NCI-H2081 (cell line): ENCODE measurements around the gene ULBP1.
A peak's percentile ranks its signal among the peaks of the same experiment; 100 is the strongest.
"Not testable (repeated sequence)": the region's sequence is repeated elsewhere in the genome, so short reads cannot be mapped to it uniquely, and the experiment has no call there.

ENCODE experiments used
- DNase-seq, 2 experiments: peaks; one replicate each; lab custom pipeline; 2025; lab: John Stamatoyannopoulos, UW

The ULBP1 gene

DNA sequence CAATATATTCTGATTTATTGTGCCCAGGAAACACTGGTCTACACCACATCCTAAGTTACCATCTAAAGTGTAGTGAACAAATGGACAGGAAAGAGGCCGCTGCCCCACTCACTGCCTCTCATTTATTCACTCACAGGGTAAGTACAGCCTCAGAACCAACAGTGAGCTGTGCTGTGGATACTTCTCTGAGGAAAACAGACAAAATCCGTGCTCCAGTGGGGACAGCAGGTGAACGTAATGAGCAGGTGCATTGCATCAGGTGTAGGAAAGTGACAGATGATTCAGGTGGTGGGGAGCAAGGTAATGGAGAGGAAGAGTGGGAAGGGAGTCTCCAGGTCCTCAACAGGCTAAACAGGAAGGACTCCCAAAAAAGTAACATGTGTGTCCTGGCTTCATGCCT lies 30.3 kb upstream of the ULBP1 start:
- no peak for DNase-seq

DNA sequence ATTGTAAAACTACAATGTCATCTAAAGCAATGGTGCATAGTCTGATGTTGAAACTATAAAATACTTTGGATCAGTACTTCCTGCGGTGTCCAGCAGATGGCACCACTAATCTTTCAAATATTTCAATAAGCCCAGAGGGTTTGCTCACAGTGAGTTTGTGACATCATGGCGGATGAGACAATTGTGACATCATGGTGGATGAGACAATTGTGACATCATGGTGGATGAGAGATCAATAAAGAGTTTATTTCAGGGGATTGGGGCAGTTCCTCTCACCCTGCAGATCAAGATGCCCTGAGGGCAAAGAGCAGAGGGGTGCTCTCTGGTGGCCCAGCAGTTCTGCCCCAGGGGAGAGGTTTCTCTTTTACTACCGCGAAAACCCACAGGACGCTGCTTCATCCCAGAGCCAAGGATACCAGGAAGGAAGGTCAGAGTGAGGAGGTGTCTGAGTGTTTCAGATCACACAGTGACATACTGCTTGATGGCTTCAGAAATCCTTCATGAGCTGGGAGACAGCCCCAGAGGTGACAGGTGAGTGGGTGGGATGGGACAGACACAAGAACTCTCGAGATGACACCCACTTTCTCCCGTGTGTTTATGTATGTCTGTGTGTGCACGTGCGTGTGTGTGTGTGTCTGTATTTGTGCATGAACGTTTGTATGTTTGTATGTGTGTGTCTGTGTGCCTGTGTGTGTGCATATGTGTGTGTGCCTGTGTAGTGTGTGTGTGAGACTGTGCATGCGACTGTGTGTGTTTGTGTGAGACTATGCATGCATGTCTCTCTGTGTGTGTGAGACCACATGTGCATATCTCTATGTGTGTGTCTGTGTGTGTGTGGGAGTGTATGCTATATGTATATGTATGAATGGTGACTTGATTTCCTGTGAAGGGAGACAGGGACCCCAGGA lies 29.2 kb upstream of the ULBP1 start:
- peak; percentile 40 to 56 for DNase-seq

DNA sequence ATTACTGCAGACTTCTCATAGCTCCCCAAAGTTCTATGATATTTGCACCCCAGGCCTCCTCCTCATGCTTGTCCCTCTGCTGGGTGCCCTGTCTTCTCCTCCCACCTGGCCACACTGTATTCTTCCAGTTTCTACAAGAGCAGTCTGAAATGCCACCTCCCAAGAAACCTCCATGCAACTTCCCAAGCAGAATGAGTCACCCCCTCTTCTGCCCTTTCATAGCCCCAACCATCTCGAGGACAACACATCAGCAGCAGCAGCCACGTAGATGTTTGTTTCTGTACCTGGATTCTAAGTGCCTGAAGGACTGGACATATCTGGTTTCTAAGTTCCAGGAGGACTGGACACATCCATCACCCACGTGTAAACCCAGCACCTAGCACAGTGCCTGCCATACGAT lies 28.5 kb upstream of the ULBP1 start:
- DNase-seq: no peak

DNA sequence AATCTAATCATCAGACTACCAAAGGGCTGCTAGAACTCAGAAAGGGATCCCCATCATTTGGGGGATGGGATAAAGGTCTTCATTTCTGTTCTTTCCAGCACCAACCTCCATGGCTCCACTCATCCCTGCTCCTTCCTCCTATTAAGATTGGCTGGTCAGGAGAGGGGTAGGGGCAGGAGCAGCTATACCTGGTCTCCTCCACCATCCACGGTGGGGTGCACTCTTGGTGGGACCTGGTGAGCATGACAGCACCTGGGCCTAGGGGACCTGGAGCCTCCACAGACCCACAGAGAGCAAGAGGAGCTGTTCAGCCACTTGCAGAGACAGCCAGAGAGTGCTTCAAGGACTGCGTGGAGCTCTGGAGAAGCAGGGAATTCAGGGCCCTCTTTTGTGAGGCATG lies 28.1 kb upstream of the ULBP1 start:
- DNase-seq: no peak

DNA sequence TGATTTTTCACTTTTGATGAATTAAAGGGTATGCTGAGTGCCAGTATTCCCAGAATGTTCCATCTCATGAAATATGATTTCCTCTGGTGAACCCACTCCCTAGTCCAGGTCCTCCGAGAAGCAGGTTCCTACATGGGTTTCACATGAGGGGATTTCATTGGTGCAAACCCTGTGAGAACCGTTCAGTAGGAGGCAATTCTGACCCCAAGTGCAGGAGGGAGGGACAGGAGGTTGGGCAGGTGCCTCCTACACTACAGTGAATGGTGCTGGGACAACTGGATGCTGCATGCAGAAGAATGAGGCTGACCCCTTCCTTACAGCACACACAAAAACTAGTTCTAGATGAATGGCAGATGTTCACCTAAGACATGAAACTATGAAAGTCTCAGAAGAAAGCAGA lies 27.0 kb upstream of the ULBP1 start:
- no peak for DNase-seq

DNA sequence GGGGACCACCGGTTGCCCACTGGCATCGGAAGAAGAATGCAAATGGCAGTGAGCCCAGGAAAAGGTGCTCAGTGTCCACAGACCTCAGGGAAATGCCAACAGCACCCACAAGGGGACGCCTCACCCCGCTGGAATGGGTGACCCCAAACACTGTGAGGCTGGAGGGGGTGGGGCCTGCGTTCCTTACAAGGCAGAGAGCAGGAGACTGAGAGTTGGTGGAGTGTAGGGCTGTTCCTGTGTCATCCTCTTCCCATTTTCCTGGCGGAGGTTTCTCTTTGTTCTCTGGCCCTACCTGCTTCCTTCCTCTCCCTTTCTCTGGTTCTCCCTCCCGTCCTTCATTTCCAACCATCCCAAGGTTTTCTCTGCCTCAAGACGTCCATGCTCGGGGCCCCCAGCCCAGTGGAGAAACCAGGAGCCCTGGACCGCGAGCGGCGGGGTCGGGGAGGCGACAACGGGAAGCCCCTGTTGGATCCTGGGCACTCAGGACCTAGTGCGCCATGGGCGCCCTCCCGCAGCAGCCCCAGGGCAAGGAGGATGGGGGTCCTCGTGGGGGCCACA lies 25.7 kb upstream of the ULBP1 start:
- not testable (repeated sequence) for DNase-seq

DNA sequence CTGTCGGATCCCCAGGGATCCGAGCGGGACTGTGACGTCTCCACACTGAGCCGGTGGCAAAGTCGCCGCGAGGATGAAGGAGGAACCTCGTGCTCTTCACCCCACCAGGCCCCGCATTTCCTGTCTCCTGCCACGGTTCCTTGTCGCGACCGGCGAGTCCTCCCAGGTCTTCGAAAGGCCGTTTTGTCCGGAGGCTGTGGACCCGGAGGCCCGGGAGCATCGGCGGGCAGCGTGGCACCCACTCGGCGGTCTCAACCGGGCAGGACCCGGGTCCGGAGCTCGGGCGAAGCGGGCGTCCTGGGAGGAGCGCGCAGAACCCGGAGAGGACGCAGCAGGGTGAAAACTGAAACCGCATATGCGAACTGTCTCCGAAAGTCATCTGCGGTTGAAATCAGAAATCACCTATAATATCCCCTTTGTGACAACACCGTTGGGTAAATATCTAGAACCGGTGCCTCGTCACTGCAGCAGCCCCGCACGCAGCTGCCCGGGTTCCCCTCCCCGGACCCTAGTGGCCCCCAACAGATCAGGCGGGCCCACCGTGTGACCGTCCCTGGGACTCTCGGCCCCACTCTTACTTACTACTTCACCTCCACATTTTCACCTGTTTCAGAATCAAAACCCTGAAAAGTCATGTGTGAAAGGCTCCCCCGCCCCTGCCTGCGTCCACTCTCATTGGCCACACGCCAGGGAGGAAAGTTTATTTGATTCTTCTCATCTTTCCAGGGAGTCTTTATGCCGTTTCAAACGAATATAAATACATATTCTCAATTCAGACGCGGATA lies 25.0 kb upstream of the ULBP1 start:
- no peak for DNase-seq

DNA sequence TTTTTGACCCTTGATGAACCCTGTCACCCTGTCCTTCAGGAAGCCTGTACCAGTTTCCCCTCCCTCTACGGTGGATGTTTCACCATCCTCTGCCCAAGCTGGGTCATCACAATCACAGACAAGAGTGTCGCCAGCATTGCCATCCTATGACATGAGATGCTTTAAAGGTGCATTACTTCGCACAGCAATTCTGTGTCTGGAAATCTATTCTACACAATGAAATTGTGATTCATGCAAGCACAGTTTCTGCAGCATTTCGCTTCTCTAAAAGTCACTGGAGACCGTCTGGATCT lies 24.4 kb upstream of the ULBP1 start:
- DNase-seq: no peak

DNA sequence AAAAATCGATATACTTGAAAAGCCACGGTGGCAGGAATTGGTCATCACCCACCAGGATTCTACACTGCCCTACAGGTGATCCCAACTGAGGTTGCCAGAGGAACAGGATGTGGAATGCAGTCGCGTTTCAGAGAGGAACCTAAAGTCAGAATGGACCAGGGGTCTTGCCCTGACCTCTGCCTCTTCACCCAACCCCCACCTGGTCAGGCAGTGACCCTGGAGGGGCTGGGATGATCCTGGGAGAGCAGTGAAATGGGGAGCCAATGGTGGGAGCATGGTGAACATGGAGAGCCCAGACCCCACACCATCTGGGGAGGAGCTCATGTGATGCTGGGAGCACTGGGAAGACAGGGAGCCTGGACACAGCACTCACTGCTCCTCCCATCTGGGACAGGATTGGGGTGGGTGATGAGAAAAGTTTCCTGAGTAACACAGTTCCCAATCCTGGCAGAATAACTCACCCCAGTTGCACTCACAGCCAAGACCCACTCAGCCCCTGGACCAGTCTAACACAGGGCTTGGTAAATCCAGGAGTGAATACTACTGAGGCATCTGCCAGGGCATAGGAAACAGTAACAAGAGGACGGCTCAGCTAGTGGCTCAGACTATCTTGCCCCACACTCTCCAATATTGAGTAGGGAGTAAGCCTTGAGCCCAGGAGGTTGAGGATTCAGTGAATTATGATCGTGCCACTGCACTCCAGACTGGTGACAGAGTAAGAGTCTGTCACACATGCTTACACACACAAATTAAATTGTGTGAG lies 23.7 kb upstream of the ULBP1 start:
- no peak for DNase-seq

DNA sequence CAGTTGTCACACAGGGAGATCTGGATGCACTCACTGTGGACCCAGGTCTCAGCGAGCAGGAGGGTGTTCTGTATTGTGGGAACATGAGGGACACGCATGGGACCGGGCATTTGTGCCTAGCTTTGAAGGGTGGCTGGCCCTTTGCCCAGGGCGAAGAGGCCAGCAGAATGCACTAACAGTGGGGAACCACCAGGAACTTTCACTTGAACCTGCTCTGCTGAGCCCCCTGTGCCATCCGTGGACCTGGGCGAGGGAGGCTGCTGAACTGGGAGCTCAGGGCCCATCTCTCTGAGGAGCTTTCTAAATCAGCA lies 23.1 kb upstream of the ULBP1 start:
- no peak for DNase-seq

DNA sequence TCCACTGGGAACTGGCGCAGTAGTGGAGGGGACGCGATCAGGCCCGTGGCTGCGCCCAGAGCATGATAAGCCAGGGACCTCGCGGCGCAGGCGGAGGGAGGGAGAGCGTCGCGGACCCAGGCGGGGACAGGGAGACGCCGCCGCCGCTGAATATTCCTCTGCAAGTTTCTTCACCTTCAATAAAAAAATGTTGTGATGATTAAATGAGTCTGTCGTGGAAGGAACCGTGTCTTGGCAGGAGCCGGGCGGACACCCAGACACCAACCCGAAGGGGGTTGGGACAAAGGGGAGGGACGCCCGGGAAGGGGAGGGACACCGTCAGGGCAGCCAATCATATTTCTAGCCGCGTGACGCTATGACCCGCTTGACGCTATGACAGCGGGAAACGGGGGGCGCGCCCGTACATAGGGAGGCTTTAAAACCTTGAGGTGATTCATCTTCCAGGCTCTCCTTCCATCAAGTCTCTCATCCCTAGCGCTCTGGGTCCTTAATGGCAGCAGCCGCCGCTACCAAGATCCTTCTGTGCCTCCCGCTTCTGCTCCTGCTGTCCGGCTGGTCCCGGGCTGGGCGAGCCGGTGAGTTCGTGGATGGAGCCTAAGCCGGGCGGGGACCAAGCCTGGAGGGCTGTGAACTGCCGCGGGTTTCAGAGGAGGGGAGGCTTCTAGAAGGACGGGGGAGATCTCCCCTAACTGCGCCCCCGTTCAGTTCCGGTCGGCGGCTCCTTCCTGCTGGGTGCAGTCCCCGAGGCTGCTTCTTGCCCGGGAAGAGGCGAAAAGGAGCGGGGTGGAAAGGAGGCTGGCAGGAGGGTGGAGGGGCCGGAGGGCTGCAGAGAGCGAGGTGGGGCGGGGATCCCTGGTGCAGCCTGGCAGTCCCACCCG lies 21.9 kb upstream of the ULBP1 start, which contains the start of gene ULBP2:
Gene ULBP2, plus strand, starts transcription at position 432 of the 878 bp plus-strand sequence. Its CDS starts 59 bp downstream, at position 491.
- peak; percentile 65 to 79 for DNase-seq

DNA sequence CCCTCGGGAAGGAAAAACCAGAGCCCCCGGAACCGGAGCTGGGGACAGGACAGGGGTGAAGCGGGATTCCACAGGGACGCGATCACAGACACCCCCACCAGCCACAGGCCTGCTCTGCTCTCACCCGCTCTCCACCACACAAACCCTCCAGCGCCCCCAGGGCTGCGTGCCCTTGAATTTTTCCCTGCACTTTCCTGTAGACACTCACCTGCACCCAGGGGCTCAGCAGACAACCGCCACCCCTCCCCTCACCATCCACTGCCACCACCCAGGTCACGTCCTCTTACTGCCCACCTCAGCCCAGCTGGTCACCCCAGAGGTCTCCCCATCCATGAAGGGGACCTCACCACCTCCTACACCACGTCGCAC lies 21.3 kb upstream of the ULBP1 start:
- DNase-seq: no peak

DNA sequence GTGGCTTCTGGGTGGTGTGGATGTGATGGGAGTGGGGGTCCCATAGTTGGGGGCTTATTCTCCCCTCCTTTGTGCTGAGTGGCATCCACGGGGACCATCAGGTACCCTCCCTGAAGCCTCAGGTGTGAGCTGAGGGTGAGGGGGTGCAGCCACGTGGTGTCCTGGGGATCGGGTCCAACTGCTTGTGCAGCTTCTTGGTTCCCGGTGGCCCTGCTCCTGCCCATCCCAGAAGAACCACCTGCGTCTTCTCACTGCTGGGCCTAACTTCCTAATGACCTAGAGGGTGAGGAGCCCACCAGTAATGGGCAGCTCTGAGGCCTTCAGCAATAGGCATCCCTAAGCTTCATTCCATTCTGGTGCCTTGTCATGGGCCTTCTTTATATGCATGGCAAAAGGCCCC lies 20.4 kb upstream of the ULBP1 start:
- not testable (repeated sequence) for DNase-seq

DNA sequence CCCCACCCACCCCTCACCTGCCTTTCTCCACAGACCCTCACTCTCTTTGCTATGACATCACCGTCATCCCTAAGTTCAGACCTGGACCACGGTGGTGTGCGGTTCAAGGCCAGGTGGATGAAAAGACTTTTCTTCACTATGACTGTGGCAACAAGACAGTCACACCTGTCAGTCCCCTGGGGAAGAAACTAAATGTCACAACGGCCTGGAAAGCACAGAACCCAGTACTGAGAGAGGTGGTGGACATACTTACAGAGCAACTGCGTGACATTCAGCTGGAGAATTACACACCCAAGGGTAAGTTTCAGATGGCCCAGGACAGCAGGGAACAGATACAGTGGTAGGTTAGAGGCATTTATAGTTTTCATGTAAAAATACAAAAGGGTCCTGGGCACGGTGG lies 18.5 kb upstream of the ULBP1 start:
- DNase-seq: not testable (repeated sequence)

DNA sequence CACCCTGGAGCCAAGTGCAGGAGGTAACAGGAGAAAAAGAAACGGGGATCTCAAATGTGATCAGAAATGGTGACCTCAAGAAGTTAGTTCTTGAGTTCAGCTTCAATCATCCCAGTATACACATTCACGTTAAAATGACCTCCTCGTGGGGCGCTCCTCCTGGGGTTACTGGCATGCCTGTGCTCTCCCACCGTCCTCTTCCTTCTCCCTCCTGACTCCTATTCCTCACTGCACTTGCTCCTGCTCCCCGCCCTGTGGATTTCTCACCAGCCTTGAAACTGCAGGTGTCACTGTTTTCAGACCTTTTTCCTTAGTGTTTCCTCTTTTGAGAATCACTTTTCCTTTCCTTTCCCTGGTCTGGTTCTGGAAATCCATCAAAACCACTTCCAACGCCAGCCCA lies 17.1 kb upstream of the ULBP1 start:
- DNase-seq: not testable (repeated sequence)

DNA sequence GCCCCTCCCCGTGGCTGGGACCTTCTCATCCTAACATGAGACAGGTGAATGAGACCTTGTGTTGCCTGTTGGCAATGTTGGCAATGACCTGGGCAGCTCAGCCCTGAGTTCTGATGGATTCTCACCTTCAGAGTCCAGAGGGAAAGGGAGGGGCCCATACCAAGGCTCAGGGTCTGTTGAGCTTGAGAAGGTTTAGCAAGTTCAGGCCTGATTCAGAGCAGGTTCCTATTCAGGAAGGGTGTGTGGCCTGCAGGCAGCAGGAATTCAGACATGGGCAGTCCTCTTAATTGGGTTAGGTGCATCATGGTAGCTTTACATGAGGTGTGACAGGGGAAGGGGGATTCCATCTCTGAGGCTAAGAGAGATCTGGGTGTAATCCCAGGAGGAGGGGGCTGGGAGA lies 16.2 kb upstream of the ULBP1 start:
- not testable (repeated sequence) for DNase-seq

DNA sequence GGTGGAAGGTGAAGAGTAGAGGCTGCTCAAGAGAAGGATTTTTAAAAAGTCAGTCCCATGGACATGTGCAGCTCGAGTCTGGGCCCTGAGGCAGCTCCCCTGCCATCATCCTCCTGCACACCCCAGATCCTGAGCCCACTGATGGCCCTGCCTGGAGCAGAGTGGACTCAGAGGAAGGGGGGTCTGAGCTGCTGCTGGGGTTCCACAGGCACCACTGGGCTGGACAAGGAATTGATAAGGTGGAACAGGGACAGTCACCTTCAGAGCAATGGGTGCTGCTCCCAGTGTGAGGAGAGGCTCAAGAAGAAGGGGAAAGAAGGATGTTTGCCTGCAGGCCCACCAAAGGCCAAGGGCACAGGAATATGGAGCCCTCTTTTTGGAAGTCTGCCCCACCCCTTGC lies 15.7 kb upstream of the ULBP1 start:
- DNase-seq: no peak

DNA sequence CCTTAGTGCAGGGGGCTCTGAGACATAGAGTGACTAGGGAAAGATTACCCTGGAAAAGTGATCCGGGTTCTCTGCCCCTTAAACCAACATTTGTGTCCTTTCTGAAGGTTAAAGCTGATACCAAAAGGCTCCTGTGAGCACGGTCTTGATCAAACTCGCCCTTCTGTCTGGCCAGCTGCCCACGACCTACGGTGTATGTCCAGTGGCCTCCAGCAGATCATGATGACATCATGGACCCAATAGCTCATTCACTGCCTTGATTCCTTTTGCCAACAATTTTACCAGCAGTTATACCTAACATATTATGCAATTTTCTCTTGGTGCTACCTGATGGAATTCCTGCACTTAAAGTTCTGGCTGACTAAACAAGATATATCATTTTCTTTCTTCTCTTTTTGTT lies 15.1 kb upstream of the ULBP1 start:
- DNase-seq: no peak

DNA sequence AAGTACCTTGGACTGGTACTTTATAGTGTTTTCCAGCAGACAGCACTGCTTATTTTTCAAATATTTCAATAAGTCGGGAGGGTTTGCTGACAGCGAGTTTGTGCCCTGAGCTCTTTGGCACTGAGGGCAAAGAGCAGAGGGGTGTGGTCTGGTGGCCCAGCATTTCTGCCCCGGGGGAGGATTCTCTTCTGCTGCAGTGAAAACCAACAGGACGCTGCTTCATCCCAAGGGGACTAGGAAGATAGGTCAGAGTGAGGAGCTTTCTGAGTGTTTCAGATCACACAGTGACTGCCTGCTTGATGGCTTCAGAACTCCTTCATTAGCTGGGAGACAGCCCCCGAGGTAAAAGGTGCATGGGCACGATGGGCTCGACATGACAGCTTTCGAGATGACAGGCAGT lies 13.3 kb upstream of the ULBP1 start:
- no peak for DNase-seq

DNA sequence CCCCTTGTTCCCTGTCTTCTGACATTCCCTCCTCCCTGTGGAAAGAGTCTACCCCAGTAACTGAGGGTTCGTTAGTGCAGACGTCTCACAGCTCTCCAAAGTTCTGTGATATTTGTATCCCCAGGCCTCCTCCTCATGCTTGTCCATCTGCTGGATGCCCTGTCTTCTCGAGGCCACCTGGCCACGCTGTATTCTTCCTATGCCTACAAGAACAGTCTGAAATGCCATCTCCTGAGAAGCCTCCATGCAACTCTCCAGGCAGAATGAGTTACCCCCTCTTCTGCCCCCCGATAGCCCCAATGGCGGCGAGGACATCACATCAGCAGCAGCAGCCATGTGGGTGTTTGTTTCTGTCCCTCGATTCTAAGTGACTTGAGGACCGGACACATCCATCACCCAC lies 12.6 kb upstream of the ULBP1 start:
- DNase-seq: no peak

DNA sequence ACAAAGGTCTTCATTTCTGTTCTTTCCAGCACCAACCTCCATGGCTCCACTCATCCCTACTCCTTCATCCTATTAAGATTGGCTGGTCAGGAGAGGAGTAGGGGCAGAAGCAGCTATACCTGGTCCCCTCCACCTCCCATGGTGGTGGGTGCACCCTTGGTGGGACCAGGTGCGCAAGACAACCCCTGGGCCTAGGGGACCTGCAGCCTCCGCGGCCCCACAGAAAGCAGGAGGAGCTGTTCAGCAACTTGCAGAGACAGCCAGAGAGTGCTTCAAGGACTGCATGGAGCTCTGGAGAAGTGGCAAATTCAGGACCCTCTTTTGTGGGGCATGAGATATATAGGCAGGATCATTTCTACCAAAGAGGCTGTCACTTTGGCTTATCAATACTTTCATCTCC lies 12.1 kb upstream of the ULBP1 start:
- DNase-seq: no peak

DNA sequence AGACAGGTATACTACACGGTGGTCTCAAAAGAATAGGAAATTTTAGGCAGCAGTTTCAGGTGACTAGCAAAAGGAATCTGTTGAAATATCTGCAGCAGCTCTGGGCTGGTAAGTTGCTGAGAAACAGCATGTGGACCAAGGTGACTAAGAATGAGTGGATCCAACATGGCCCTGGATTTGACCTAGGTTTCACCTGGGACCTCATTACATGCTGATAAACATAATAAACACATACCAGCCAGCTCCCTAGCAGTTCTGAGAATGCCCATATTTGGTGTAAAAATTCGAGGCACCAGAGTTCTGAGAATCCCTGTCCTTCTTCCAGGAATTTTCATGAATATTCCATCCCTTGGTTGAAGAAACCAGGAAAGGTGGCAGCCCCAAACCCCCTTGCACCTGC lies 10.4 kb upstream of the ULBP1 start:
- not testable (repeated sequence) for DNase-seq
